GM19397 (cell line): ENCODE measurements around the gene SLC4A5.
"Not testable (repeated sequence)": the region's sequence is repeated elsewhere in the genome, so short reads cannot be mapped to it uniquely, and the experiment has no call there.

Experiments used
- ATAC-seq: cut with Tn5 transposase; IDR thresholded peaks from one replicate; pipeline ENCODE4 v1.9.1; 2021; ENCODE audit warnings: mild to moderate bottlenecking, moderate library complexity; ENCODE audit not compliant: unreplicated experiment

Gene SLC4A5

DNA sequence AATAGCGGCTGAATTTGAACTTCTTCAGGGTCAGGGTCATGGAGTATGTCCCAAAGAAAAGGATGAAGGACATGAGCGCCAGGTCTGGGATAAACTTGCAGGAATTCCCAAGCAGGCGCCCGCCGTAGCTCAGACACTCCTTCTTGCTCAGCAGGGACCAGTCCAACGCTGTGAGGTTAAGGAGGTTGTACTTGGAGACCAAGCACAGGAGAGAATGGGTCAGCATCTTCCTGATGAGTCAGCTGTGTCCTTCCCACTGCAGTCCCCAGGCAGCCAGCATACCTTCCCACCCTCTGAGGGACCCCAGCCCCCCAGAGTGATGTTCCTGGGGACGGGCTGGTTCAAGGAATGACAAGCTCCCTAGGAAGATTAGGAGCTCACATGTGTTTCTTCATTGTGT, 103.9 kb downstream of the SLC4A5 start:
- no peak for ATAC-seq

DNA sequence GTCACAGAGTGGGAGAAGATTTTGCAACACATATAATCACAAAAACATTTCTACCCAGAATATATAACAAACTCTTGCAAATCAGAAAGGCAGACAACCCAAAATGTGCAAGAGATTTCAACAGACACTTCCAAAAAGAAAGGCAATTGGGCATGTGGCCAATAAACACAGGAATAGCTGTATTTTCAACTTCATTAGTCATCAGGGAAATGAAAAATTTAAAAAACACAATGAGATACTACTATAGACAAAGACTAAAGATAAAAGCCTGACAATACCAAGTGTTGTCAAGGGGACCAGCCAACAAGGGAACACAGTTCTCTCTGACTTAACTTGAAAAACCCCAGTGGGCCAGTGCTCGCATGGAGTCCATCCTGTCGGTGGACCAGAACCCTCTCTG, 104.3 kb downstream of the SLC4A5 start:
- no peak for ATAC-seq

DNA sequence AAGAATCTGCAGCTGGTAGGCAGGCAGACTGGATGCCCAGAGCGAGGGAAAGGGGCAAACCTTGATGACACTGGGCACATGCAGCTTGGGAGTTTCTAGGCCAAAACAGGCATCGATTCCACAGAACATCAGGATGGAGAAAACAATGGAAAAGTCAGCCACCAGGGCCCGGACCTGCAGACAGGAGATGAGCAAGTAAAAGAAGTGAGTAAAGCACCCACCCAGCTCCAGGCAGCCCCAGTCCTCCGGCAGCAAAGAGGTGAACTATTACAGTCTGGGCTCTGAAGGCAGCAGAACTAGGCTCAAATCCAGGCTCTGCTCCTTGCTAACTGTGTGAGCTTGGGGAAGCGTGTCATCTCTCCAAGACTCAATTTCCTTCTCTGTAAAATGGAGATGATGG, 108.2 kb downstream of the SLC4A5 start:
- no peak for ATAC-seq

DNA sequence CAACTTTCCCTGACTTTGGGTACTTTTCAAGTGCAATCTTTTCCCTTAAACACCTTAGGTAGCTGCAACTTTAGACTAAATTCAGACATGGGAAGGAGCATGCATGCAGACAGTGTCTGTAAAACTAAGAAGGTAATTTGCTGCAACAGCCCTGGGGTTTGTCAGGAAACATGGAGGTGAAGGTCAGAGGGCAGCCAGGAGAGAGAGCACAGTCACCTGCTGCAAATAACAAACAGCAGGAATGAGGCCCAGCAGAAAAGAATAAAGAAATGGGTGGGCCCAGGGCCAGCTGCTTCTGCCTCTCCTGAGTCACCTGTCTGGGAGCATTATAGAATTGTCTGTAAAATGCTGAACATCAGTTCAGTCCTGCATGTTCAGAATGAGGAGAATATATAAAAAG, 109.6 kb downstream of the SLC4A5 start:
- ATAC-seq, result no peak

DNA sequence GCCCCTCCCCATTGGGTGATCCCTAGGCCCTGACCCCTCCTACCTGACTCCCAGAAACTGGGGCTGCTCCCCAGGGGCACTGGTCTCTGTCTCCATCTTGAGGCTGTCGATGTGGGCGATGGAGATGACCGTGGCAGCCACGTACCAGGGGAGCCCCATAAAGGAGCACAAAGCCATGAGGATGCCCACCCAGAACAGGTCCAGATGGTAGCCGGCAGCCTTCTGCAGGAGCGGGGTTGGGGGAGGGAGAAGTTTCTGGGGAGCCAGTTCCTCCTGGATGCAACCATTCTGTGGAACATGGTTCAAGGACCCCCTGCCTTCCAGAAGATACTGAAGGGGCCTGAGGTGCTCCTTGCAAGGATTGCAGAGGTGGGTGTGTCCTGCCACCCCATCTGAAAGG, 110.8 kb downstream of the SLC4A5 start:
- ATAC-seq, result no peak

DNA sequence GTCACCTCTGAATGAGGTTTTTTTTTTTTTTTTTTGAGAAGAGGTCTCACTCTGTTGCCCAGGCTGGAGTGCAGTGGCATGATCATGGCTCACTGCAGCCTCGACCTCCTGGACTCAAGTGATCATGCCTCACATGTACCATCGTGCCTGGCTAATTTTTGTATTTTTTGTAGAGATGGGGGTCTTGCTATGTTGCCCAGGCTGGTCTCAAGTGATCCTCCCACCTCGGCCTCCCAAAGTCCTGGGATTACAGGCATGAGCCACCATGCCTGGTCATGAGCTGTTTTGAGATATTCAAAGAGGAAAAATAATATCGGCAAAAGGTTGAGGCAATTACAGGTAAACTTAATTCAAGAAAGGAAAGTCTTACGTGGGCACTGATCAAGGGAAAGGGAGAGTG, 113.4 kb downstream of the SLC4A5 start:
- ATAC-seq, result not testable (repeated sequence)

DNA sequence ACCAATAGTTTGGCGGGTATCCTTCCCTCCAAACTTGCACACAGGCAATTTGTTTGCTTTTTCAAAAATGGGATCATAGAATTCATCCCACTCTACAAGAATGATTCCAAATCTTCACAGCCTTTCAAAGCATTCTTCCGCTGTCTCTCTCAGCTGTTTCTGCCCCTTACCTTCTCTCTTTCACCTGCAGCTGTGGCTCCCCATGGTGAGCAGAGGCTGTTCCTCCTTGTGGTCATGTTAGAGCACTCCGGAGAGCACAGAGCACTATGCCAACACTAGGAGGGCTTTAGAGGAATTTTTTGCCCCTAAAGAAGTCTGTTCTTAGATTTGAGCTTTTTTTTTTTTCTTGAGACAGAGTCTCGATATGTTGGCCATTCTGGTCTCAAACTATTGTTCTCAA, 114.4 kb downstream of the SLC4A5 start:
- ATAC-seq, result no peak

DNA sequence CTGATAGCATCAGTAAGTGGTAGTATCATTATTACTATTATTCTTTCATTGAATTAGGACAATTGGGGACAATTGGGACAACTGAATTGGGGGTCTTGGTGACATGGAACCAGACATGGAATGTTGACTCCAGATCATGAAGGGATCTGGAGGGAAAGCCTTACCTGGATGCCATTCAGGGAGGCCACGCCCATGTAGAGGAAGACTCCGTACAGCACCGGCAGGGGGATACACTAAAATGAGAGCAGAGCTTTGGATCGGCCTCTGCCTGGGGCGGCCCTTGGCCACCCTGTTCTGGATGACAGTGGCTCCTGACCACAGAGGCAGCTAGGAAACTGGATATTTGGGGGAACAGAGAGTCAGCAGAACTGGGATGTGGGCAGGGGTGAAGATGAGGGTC, 115.6 kb downstream of the SLC4A5 start:
- no peak for ATAC-seq

DNA sequence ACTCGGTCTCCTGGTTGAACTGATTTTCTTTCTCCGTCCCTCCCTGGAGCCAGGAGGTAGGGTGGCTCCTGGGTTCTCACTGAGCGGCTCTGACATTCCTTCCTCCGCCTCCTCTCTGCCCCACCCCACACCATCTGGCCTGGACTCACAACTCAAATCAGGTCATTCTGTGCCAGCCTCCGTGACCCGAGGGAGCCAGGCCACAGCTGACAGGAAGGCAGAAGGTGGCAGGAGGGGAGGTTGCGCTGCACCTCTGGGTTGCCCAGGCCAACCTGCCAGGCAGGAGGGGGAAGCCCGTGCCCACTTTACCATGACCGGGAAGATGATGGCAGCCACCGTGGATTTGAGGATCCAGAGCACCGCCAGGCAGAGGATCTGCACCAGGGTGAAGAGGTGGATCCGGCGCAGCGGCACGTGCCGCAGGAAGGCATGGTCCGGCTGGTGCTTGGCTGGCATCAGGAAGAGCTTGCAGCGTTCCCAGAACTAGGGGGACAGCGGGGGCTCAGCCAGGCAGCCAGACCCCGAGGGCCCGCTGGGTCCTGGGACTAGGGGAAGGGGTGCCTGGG, 116.5 kb downstream of the SLC4A5 start:
- no peak for ATAC-seq

DNA sequence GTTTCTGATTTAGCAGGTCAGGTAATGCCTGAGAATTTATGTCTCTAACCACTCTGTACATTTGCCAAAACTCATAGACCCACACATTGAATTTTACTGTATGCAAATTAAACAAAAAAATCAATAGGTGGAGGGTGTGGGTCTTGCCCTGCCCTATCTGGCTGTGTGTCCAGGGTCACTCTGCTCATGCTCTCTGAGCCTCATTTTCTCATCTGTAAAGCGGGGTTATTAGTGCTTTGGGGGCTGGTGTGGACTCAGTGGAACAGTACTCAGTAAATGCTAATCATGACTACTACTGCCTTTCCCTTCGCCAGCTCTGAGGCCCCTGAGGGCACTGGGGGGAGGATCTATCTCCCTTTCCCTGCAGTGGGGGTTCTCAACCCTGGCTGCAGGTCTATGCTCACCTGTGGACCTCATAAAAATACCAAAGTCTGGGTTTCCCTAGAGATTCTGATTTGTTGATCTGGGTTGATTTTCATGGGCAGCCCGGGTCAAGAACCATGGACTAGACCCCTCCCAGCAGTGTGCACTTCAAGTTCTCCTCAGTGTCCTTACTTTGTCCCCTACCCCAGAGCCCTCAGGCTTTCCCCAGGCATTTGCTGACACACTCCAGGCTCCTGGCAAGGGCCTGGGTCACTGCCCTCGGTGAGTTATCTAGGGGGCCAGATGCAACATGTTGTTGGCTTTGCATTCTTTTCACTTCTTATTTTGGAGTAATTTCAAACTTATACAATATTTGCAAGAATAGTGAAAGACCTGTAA, 117.3 kb downstream of the SLC4A5 start:
- ATAC-seq, result no peak

DNA sequence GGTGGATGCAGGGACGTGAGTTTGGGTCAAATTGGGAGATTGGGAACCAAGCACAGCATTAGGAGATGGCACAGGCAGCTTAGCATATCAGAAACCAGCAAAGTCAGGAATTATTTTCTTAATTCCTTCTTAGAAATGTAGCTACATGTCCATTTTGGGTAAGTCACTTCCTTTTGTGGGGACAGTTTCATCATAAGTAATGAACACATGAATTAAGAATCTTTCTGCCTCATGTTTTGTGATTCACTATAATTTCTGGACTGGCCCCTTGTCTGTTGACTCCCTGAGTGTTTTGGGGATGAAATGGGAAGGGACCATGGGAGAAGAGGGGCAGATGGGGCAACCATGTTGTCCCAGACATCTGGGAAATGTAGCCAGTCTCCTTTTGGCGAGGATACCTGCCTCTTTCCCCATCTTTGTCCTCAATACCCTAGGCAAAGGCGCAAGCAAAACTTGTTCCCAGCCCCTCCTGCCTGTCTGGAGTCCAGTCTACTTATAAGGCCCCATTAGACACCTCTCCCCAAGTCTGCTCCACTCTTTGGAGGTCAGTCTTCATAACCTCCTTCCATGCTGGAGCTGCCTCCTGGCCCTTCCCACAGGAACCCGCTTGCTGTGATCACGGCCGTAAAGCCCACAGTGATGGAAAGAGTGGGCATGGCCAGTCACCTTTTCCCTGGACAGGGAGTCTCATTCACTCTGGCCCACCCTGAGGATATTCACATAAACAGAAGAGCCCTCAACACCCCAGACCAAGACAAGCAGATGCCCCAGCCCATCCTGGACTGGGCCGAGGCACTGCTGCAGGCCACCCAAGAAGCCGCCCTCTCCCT, 119.1 kb downstream of the SLC4A5 start:
- no peak for ATAC-seq

DNA sequence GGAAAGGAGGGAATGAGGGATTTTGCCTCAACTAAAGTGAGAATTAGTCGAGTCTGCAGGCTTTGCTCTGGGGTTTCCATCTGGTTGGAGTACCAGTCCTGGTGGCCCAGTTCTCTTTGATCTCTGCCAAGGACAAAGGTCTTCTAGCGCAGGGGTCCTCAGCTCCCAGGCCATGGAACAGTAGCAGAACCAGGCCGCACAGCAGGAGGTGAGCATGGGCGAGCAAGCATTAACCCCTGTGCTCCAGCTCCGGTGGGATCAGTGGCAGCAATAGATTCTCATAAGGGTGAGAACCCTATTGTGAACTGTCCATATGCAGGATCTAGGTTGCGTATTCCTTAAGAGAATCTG, 120.9 kb downstream of the SLC4A5 start:
- ATAC-seq, result no peak

DNA sequence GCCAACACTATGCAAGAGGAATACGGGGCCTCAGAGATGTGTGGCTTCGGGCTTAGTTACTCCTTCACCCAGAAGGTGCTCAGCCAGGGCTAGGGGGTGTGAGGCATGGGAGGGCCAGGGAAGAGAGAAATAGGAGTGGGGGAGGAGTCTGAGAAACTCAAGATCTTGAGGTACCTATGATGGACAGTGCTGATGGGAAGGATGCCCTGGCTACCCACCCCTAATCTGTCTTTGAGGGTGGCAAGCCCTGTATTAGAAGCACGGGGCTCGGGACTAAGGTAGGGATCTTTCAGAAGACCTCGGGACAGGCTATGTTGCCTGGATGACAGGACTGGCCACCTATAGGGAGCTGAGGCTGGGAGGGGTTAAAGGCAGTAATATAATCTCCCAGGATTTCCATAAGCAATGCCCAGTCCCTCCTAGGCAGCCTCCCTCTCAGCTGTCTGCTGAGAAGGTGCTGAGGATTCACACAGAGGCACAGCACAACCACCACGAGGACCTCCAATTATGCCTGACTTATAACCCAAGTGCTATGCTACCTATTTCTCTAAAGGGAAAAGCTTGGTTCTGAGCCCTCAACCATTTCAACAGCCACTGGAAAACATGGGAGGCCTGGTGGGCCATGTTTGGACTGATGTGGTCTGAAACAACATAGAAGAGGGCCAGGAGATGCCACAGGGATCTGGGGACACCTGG, 121.5 kb downstream of the SLC4A5 start:
- no peak for ATAC-seq

DNA sequence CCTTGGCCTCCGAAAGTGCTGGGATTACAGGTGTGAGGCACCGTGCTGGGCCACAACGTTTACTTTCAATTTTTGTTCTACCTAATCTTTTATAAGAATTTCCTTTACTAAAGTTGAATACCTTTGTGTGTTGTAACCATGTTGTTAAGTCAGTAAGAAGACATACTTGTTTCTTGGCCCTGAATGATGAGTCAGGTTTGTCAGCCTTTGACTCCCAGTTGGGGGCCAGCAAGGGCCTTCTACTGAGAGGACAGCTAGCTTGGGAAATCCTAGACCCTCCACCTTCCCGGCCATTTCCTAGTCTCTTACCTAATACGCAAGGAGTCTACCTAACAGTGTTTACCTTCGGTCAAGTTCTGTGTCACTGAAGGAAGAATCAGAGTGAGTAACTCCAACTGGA, 122.1 kb downstream of the SLC4A5 start:
- ATAC-seq, result no peak

DNA sequence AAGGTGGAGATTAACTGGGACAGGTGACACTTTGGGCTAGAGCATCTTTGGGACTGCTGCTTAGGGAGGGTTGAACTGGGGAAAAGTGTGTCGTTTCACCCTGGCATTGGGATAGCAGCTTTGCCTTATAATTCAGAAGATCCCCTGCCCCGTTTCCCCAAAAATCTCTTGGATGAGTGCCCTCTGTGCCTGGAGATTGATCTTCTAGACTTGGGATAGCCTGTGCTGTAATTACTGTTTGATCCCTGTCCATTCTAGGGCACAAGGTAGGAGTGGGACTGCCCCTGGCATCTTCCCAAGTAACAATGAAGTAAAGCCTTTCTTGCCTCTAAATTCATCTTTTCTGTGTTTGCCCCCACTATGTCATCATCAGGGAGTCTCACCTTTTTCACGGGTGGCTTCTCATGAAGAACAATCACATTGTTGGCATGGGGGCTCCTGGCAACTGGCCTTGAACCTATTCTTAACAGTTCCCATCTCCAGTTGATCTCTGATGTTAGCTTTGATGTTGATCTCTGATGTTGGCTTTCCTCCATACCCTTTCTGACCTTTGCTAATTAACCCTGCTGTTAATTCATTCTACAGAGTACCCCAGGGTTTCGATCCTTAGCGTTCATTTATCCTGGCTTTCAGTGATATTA, 123.2 kb downstream of the SLC4A5 start:
- no peak for ATAC-seq

DNA sequence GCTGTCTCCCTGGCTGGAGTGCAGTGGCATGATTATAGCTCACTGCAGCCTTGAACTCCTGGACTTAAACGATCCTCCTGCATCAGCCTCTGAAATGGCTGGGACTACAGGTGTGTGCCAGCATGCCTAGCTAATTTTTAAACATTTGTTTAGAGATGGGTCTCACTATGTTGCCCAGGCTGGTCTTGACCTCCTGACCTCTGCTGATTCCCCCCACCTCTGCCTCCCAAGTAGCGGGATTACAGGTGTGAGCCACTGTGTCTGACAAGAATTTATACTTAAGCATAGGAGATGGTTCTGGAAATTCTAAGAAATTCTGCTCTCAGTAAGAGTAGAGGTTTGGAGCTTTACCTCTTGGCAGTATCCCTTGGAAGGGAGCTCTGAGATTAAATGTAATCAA, 126.6 kb downstream of the SLC4A5 start:
- no peak for ATAC-seq

DNA sequence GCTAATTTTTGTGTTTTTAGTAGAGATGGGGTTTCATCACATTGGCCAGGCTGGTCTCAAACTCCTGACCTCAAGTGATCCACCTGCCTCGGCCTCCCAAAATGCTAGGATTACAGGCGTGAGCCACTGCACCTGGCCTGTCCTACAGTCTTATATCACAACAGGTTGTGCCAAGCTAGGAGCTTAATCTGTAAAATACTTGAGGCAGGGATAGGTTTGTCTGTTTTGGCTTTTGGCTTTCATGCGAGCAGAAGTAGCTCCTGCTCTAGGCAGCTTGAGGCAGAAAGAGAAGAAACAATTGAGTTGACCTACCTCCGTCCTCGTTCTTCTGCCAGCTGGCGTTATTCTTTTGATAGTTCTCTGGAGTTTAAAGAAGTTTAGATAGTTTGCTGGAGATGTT, 127.4 kb downstream of the SLC4A5 start:
- ATAC-seq, result not testable (repeated sequence)

DNA sequence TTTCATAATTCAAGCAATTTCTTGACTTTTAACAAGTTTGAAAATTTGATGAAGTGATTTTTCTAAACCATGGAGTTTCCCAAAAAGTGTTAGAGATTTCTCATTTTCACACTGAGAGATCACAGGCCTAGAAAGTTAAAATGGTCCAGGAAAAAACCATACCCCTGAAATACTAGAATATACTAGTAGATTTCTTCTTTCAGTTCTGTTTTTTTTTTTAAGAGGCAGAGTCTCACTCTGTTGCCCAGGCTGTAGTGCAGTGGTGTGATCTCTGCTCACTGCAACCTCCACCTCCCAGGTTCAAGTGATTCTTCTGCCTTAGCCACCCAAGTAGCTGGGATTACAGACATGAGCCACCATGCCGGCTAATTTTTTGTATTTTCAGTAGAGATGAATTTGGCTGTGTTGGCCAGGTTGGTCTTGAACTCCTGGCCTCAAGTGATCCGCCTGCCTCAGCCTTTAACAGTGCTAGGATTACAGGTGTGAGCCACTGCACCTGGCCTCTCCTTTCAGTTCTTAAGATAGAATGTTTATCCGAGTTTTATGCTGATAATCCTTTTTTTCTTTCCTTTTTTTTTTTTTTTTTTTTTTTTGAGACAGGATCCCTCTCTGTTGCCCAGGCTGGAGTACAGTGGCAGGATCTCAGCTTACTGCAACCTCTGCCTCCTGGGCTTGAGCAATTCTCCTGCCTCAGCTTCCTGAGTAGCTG, 130.4 kb downstream of the SLC4A5 start:
- no peak for ATAC-seq

DNA sequence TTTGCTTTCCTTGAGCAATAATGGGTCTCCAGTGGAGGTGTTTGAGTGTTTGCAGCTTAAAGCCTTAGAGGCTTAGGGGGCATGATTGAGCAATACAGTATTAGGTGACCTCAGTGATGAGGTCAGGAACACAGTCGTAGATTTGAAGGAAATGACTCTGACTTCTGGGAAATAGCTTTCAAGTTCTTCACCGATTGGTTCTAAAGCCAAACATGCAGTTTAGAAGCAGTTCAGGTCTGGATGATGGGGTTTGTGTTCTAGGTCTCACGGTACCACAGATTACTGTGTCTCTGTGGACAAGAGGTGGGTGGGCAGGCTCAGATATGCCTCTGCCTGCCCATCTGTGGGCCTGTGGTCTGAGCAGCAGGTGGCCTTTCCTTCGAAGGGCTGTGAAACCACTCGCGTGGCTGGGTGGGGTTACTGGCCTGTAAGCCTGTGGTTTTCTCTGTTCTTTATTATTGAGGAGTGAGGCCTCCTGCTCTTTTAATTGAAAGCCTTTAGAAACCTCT, 137.0 kb downstream of the SLC4A5 start:
- peak; percentile 81 for ATAC-seq

DNA sequence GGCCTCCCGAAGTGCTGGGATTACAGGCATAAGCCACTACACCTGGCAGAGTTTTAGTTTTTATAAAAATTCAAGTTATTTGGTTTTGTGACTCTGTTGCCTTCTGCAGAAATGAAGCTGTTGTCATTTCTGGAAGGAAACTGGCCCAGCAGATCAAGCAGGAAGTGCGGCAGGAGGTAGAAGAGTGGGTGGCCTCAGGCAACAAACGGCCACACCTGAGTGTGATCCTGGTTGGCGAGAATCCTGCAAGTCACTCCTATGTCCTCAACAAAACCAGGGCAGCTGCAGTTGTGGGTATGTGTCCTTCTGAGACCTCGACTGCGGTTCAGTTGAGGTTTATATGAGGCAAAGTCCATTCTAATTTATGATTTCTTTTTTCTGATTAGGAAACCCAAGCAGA, 137.6 kb downstream of the SLC4A5 start:
- ATAC-seq, result no peak
